GM23338 (cell line): ENCODE data around the gene MKI67.

Experiments used
- CREB1 ChIP-seq: fragments of 250-450 bp; sonication (Bioruptor Pico); IDR thresholded peaks from 2 replicates; pipeline ENCODE4 v1.5.0; 2020; ENCODE audit warnings: low read depth, mild to moderate bottlenecking, moderate library complexity
- EZH2 ChIP-seq: fragments of 200-600 bp; sonication (generic); IDR thresholded peaks from one replicate; pipeline ENCODE4 v1.8.0; 2017; ENCODE audit warnings: antibody characterized with exemption, mild to moderate bottlenecking, low read depth; ENCODE audit not compliant: unreplicated experiment
- JUNB ChIP-seq: IDR thresholded peaks from one replicate; pipeline ENCODE4 v1.6.1; 2016; ENCODE audit warnings: antibody characterized with exemption; ENCODE audit not compliant: unreplicated experiment
- STAT1 ChIP-seq: IDR thresholded peaks from one replicate; pipeline ENCODE4 v1.6.1; 2016; ENCODE audit warnings: antibody characterized with exemption; ENCODE audit not compliant: unreplicated experiment
- TF ChIP-seq, protein P1 (sequence below), 2 experiments: fragments of 200-600 bp in 1 of 2; sonication (generic) in 1 of 2; conservative IDR thresholded peaks; 2 replicates each; pipeline versions ENCODE4 v1.5.1 to v1.6.1; 2016 to 2017; ENCODE audit warnings: antibody characterized with exemption in 2 of 2, low read depth in 2 of 2, mild to moderate bottlenecking in 2 of 2, moderate library complexity in 1 of 2

DNA sequence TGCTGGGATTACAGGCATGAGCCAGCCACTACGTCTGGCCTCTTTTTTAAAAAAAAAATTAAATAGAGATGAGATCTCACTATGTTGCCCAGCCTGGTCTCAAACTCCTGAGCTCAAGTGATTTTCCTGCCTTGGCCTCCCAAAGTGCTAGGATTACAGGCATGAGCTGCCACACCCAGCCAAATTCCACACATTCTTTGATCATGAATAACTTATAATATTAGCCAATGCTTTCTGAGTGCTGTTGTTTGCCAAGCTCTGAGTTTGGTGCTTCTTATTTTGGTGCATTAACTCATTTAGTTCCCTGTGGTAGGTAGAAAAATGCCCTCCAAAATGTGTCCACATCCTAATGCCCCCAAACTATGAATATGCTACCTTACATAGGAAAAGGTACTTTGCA, 47.2 kb upstream of the MKI67 start:
- TF ChIP-seq, protein P1, sequence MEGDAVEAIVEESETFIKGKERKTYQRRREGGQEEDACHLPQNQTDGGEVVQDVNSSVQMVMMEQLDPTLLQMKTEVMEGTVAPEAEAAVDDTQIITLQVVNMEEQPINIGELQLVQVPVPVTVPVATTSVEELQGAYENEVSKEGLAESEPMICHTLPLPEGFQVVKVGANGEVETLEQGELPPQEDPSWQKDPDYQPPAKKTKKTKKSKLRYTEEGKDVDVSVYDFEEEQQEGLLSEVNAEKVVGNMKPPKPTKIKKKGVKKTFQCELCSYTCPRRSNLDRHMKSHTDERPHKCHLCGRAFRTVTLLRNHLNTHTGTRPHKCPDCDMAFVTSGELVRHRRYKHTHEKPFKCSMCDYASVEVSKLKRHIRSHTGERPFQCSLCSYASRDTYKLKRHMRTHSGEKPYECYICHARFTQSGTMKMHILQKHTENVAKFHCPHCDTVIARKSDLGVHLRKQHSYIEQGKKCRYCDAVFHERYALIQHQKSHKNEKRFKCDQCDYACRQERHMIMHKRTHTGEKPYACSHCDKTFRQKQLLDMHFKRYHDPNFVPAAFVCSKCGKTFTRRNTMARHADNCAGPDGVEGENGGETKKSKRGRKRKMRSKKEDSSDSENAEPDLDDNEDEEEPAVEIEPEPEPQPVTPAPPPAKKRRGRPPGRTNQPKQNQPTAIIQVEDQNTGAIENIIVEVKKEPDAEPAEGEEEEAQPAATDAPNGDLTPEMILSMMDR (conservative IDR thresholded peaks at IDR 0.05; ENCODE audit: low read depth in 2 of 2) = no peak
- no peak for TF ChIP-seq EZH2
- no peak for TF ChIP-seq CREB1 (CRISPR knock-in tag)
- no peak for TF ChIP-seq JUNB
- TF ChIP-seq STAT1 = no peak
